Measurements from ENCODE around the gene ARHGAP44. TPM values are rescaled to one million over a fixed set of nuclear protein-coding genes. Genes with fewer than 3 reads are reported as not detected.

Gene ARHGAP44
- total and polyA plus RNA-seq, 2 experiments from 2014 or later, result 5.8 to 16.4 TPM

DNA sequence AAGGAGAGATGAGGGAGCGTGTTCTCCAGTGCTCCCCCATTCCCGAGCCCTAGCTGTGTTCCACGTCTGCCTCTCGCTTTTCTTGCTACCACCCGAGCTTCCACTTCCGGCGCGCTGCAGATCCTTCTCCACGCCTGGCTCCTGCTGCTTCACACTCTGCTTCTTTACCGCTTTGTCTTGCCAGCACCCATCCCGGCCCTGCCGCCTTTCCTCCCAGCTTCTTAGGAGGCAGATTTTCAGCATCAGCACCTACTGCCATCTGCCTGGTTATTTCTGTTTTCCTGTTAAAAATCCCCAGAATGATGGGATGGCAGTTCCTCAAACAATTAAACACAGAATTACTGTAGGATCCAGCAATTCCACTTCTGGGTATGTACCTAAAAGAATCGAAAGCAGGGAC is 163.9 kb downstream of the ARHGAP44 start:
- DNase-seq (ENCODE audit: low spot score) (no peak), ATAC-seq (no peak)
- Mint-ChIP-seq H3K36me3 (ENCODE audit: low read depth) (peaks cover 61% of the 10 kb centered on the region), H3K27ac (no peak overlapping the region), H3K9me3 (peaks cover 6% of the 10 kb centered on the region; the same call in 2 of the 3 replicates), H3K4me1 (no peaks in the 10 kb centered on the region), H3K27me3 (ENCODE audit: insufficient read depth, low read depth, poor library complexity) (peaks cover 5% of the 10 kb centered on the region), H3K4me3 (no peak overlapping the region)
- Histone ChIP-seq H3F3A (replicated peaks; ENCODE audit: low read depth) (no peaks in the 10 kb centered on the region), H3K27me3 (ENCODE audit: insufficient read depth) (no peaks in the 10 kb centered on the region), H2AFZ (no peak overlapping the region), H3K27ac (ENCODE audit: low read depth) (no peak overlapping the region), H3K4me2 (no peak overlapping the region), H3K9me2 (ENCODE audit: insufficient read depth) (no peaks in the 10 kb centered on the region), H3K79me2 (replicated peaks; ENCODE audit: insufficient read depth) (no peaks in the 10 kb centered on the region), H3K4me1 (ENCODE audit: insufficient read depth) (no peaks in the 10 kb centered on the region), H3K4me3 (no peak overlapping the region), H3K36me3 (ENCODE audit: insufficient read depth) (peaks cover 20% of the 10 kb centered on the region), H4K20me1 (replicated peaks; ENCODE audit: insufficient read depth) (no peaks in the 10 kb centered on the region)
- no peak for TF ChIP-seq EZH2phosphoT487 (IDR thresholded peaks at IDR 0.05; ENCODE audit: unreplicated experiment)
- no peak for TF ChIP-seq ZNF331 (CRISPR knock-in tag; IDR thresholded peaks at IDR 0.05; ENCODE audit: low read depth)
- no peak for TF ChIP-seq CTCF (conservative IDR thresholded peaks at IDR 0.05; ENCODE audit: low read depth in 2 of 2)
- TF ChIP-seq REST (IDR thresholded peaks at IDR 0.05; ENCODE audit: unreplicated experiment), result no peak
- TF ChIP-seq STAT1 (IDR thresholded peaks at IDR 0.05; ENCODE audit: unreplicated experiment), result no peak
- no peak for TF ChIP-seq CREB1 (CRISPR knock-in tag; IDR thresholded peaks at IDR 0.05; ENCODE audit: low read depth)
- no peak for TF ChIP-seq NANOG (IDR thresholded peaks at IDR 0.05; ENCODE audit: borderline replicate concordance)

DNA sequence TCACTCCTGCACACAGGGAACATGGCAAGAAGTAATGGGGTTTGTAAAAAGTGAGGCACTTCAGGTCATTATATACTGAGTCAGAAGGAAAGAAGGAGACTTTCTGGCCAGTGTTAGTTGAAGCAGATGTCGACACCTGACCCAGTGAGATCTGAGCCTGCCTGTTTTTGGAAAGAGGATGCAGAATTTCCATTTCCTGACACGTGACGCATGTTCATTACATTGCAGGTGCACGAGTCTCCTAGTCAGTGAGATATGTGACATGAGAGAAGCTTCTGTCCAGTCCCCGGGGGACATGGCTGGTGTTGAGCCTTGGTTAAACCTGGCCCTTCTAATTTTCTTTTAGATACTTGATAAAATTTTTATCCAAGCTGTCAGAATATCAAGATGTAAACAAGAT is 166.2 kb downstream of the ARHGAP44 start:
- Histone ChIP-seq H4K20me1 (replicated peaks; ENCODE audit: insufficient read depth) (no peaks in the 10 kb centered on the region), H3K4me1 (ENCODE audit: insufficient read depth) (no peaks in the 10 kb centered on the region), H2AFZ (no peak overlapping the region), H3F3A (replicated peaks; ENCODE audit: low read depth) (no peaks in the 10 kb centered on the region), H3K9me2 (ENCODE audit: insufficient read depth) (no peaks in the 10 kb centered on the region), H3K36me3 (ENCODE audit: insufficient read depth) (peaks cover 22% of the 10 kb centered on the region), H3K4me2 (no peak overlapping the region), H3K27me3 (ENCODE audit: insufficient read depth) (no peaks in the 10 kb centered on the region), H3K4me3 (no peak overlapping the region), H3K79me2 (replicated peaks; ENCODE audit: insufficient read depth) (no peaks in the 10 kb centered on the region), H3K27ac (ENCODE audit: low read depth) (no peak overlapping the region)
- H3K9me3 Mint-ChIP-seq, result peaks cover 6% of the 10 kb centered on the region; the same call in 2 of the 3 replicates
- no peak overlapping the region for H3K4me3 Mint-ChIP-seq
- peaks cover 3% of the 10 kb centered on the region for H3K27me3 Mint-ChIP-seq (ENCODE audit: insufficient read depth, low read depth, poor library complexity)
- H3K4me1 Mint-ChIP-seq, result no peaks in the 10 kb centered on the region
- no peak overlapping the region for H3K27ac Mint-ChIP-seq
- ATAC-seq (no peak), DNase-seq (ENCODE audit: low spot score) (no peak)
- TF ChIP-seq POLR2AphosphoS5 (IDR thresholded peaks at IDR 0.05; ENCODE audit: low read depth) (no peak), ZNF462 (CRISPR knock-in tag; IDR thresholded peaks at IDR 0.05) (no peak)
- H3K36me3 Mint-ChIP-seq (ENCODE audit: low read depth), result peaks cover 72% of the 10 kb centered on the region

All from GM23338 (cell line).